GM18909 (cell line): ENCODE data around the gene LY86.

ENCODE experiments used
- ATAC-seq: cut with Tn5 transposase; IDR thresholded peaks from one replicate; pipeline ENCODE4 v1.9.1; 2021; ENCODE audit warnings: mild to moderate bottlenecking; ENCODE audit not compliant: unreplicated experiment, poor library complexity

LY86 gene

DNA sequence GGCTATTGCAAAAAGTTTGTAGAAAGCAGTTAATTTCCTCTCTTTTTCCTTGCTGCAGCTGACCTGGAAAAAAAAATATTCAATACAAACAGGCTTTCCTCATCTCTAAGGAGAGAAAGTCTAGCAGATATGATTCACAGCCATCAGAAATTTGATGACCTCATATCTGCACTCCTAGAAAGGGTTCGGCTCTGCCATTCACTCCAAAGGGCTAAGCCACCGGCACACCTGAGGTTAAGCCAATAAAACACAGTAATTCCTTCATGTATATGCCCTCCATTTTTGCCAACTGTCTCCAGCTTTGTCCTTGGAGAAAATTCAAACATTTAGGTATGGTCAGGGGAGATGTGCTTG, 18.7 kb upstream of the LY86 start:
- no peak for ATAC-seq

DNA sequence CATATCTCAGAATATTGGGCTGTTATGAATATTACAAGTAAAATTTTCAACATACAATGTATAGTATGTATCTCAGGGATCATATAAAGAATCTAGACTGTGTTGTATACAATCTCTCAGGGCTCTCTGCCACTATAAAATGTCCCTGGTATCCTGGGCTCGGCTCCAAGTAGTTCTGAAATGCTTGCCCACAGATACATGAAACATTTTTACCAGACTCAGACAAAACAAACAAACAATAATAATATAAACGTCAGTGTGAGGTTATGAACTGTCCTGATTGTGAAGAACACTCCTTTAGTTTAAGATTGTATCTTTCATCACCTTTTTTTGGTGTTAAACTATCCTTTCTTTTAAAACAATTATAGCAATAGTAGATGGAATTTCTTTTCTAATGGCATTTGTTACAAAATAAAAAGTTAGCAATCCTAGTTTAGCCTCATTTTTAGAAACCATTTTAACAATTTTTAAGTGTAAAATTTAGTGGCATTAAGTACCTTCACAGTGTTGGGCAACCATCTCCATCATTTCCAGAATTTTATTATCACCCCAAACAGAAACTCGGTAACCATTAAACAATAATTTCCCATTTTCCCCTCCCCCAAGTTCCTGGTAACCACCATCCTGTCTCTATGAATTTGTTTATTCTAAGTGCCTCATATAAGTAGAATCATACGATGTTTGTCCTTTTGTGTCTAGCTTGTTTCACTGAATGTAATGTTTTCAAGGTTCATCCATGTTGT, 17.4 kb upstream of the LY86 start:
- no peak for ATAC-seq

DNA sequence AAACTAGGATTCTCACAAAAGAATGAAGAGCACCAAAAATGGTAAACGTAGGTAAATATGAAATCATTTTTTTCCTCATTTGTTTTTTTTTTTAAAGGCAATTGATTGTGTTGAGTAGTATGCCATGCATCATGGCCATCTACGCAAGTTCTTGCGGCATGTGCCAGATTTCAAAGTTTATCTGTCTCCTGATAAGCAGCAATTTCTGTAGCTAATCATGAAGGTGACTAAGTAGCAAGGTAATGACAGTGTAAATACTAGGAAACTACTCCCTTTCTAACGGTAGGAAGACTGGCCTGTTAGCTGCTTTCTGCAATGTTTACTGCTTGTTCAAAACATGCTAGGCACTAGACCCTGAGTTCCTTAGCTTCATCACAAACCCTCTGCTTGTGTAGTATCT, 13.4 kb upstream of the LY86 start:
- ATAC-seq = no peak

DNA sequence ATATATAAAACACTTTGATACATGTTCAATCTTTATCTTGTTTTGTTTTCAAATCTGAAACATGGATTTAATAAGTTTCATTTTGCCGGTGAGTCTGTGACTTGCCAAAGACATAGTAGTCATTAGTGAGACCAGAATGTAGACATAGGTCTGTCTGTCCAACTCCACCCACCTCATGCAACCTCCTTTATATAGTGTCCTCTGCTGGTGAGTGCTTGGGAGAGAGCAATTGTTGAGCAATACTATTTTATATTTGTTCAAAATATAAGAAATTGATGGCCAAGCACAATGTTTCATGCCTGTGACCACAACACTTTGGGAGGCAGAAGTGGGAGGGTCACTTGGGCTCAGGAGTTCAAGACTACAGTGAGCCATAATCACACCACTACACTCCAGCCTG, 10.8 kb upstream of the LY86 start:
- ATAC-seq = no peak

- no peak for ATAC-seq
Measured at GRCh38 chr6:6579281-6579680, 9.2 kb upstream of the LY86 start.

GRCh38 chr6:6580225-6580856, 8.2 kb upstream of the LY86 start:
- ATAC-seq = no peak

DNA sequence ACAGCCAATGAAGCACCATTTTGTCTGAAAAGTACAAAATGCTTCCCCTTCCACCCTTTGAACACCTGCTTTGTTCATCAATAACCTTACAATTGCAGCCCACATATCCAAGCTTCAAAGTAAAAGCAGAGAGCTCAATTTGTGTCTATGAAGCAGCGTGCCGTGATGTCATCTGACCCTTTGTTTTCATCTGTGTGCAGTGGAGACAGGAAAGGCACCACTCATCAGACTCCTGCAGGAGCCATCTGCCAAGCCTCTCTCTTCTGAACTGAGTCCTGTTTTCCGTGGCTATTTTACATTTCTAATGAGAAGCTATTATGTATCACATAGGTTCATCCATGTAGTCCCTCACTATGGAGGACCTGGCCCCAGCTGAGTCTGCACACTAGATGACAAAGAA, 7.5 kb upstream of the LY86 start:
- ATAC-seq = no peak

DNA sequence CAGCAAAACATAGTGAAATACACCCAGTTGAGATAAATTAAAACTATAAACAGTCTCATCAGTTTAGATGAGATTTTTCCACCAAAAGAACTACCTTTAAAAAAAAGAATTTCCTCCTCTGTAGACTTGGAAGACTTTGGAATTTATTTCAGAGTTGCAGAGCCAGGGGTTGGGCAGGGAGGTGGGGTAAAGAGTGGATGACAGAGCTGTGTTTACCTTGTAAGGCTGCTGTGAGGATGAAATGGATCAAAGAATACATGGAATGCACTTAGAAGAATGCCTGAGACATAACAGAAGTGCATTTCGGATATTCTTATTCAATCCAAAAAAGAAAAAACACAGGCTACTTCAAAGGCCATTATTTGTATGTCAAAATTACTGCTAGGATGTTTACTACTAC, 6.4 kb upstream of the LY86 start:
- no peak for ATAC-seq

DNA sequence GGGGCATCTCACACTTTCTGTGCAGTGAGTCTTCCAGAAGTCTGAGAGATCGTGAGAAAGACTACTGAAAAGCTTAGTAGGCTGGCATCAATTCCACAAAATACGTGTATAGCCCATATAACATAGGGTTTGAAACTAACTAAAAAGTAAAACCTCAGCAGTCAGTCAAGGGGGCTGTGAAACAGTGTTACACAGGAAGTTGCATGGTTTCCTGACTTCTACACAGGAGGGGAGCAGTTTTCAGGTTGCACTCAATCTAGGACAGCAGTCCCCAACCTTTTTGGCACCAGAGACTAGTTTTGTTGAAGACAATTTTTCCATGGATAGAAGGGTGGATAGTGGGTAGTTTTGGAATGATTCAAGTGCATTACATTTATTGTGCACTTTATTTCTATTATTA, 4.7 kb upstream of the LY86 start:
- ATAC-seq = no peak

GRCh38 chr6:6584310-6585002, 4.1 kb upstream of the LY86 start:
- no peak for ATAC-seq

DNA sequence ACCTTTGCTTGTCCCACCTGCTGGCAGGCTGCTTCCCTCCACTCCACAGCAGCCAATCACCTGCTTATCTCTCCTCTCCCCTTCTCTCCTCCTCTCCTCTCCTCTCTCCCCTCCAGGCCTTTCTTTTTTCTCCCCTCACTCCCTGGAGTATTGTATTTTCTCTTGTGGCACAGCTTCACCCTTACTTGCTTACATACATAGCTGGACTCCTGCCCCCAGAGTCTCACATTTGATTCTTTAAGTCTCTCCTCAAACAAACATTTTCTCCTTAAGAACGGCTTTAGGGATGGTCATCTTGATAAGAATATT, 3.6 kb upstream of the LY86 start:
- ATAC-seq = no peak

GRCh38 chr6:6586167-6586566, 2.4 kb upstream of the LY86 start:
- no peak for ATAC-seq

- ATAC-seq = peak; percentile 62
Measured at GRCh38 chr6:6586671-6587526, 1.6 kb upstream of the LY86 start.

GRCh38 chr6:6587696-6588063, 840 bp upstream of the LY86 start:
- ATAC-seq = no peak

DNA sequence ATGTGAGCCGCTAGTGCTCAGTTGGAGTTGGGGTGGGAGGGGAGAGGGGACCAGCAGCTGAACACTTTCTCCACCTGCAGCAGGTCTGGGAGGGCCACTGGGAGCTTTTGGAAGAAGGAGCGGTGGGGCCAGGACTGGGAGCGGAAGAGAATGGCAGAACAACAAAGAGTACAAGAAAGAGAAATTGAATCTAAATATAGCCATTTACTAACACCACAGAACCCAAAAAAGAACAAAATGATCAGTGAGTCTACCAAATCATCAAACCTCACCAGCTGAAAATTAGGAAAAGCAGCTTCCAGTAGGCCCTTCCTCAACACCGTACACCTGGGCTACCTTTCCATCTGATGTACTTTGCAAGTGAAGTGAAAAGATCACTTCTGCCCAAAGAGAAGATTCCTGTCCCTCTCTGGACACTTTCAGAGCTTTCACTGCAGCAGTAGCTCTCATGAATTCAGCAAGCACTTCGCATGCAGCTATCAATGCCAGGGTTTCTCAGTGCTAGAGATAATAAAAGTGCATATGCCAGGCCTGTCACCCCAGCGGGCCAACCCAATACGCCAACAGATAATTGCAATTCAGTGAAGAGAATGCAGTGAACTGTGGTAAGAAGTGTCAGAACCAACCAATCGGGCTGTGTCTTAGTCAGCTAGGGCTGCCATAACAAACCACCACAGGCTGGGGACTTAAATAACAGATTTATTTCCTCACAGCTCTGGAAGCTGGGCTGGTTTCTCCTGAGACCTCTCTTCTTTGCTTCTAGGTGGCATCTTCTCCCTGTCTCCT, 597 bp downstream of the LY86 start:
- ATAC-seq = no peak

GRCh38 chr6:6590530-6590929, 2.0 kb downstream of the LY86 start:
- no peak for ATAC-seq

DNA sequence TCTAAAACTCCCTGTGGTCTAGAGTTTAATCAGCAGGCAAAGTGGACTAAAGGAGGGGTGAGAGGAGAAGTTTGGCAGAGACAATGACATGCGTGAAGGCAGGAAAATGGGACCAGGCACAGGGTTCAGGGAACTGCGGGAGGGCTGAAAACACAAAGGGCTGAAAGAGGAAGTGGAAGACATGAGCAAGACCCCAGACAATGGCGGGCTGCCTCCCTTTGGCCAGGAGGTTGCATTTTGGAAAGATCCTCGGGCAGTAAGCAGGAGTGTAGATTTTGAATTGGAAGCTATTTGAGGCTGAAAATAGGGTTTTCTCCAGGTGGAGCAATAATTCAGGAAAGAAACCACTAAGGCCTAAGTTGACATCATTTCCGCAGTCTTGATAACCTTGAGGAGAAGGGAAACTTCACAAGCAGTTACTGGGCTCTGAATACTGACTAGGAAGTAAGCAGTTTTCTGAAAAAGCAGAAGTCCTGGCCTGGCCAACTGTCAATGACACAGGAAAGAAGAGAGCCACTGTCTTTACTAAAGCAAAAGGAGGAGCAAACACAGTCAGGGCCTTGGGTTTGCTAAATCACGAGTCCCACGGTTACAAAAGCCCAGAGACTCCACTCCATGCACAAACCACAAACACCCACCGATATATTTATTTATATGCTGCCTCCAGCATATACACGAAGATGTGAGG, 3.4 kb downstream of the LY86 start:
- peak; percentile 30 for ATAC-seq

GRCh38 chr6:6592826-6593475, 4.4 kb downstream of the LY86 start:
- ATAC-seq = no peak

- ATAC-seq = no peak
Measured at GRCh38 chr6:6593867-6594468, 5.4 kb downstream of the LY86 start.
